Activated CD8-positive, alpha-beta memory T cell treated with anti-CD3 and anti-CD28 coated beads, Interleukin-2, amount 50 U/mL, for 4 hours (primary cell): ENCODE measurements around the gene ZNF132.
"Not testable (repeated sequence)": the region's sequence is repeated elsewhere in the genome, so short reads cannot be mapped to it uniquely, and the experiment has no call there.

Experiments used
- DNase-seq: peaks from one replicate; pipeline ENCODE4 v3.0.0-alpha.2; 2020

Gene ZNF132

DNA sequence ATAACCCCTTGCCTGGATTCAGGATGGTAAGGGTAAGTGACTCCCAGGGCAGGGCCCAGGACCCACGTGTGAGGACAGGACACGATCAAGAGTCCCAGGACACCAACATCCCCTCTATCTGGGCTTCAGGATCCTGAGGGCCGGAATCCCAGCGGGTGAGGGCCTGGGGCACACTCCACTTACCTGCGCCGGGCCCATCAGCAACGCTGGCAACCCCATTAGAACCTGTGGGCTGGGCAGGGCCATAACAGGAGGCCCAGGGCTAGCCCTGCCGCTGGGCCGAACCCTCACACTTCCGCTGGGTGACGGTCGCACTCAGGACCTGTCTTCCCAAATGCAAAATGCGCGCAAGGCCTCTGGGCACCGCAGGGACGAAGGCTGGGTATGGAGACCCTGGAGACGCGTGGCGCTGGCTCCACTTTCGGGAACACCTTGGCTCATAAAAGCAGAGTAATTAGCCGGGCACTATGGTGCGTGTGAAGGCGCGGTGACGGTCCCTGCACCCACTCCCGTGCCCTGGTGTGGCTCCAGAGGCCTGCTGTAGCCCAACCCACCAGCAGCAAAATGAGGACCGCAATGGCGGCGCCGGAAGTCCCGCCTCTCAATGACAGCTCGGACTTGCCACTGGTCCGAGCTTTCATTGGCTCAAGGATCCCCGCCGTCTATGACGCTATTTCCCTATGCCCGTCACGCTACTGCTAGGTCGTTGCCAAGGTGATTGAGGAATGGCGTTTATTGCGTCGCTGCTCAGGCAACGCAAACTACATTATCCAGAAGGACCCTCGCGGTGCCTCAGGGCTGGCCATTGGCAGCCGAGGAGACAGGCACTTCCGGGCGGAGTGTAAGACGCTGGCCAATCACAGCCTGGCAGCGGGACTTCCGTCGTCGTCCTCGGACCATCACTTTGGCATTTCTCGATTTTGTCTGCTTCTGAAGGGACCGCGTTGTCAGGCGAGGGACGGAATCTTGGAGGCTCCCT lies at the start of gene ZNF132:
Gene ZNF132, minus strand, starts transcription at position 578 of the 979 bp plus-strand sequence. Its CDS starts 332 bp downstream, at position 246.
- peak; percentile 93 for DNase-seq

DNA sequence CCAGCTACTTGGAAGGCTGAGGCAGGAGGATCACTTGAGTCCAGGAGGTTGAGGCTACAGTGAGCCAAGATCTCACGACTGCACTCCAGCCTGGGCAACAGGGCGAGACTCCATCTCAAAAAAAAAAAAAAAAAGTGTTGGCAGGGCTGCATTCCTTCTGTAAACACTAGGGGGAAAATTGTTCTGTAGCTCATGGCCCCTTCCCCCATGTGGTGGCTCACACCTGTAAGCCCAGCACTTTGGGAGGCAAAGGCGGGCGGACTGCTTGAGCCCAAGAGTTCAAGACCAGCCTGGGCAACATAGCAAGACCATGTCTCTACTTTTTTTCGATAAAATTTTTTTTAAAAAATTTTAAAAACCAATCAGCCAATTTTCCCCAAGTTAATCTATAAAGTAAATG lies 44.4 kb upstream of the ZNF132 start:
- not testable (repeated sequence) for DNase-seq

DNA sequence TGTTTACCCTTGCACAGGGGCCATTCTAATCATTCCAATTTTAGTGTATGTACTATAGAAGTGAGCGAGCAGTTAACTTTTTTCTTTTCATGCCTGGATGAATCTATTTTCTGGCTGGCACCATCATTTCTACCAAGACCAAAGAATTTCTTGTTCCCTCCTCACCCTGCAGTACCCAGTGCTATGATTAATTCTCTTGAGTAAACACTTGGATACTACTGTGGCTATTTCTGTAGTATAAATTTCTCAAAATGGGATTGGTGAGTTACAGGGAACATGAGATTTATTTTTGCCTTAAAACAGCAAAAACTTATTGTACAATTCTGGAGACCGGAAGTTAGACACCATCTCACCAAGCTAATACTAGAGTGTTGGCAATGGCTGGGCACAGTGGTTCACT lies 43.8 kb upstream of the ZNF132 start:
- DNase-seq = no peak

DNA sequence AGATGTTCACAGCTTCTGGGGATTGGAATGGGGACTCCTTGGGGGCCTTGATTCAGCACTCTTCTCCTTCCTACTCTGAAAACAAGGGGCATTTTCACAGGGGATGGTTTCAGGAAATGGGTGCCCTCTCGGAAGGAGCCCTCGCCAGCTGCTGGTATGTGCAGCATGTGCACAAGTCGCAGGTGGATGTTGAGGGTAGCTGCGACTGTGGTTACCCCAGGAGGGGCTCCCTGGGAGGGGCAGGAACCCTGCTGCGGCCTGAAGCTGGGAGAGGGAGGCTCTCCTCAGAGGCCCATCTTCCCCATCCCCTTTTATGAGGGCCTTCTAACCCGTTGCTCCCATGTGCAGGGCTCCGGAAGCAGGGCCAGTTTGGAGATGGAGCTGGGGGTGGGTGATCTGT lies 42.4 kb upstream of the ZNF132 start:
- DNase-seq = no peak

DNA sequence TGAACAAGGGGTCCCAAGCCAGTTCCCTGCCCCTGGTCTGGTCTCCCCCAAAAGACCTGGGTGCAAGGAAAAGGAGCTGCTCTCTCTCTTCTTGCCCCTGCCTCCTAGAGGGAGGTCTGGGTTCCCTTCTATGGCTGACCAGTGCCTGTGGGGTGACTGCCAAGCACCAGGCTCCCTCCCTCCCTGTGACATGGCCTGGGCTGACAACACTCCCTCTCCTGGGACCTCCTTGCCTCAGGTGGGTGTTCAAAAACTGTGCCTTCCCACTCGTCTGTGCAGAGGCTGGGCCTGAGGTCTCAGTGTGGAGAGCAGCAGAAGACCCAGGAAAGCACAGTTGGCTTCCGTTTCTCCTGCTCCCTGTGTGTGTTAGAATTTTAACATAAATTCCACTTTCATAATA lies 40.9 kb upstream of the ZNF132 start:
- DNase-seq = no peak

DNA sequence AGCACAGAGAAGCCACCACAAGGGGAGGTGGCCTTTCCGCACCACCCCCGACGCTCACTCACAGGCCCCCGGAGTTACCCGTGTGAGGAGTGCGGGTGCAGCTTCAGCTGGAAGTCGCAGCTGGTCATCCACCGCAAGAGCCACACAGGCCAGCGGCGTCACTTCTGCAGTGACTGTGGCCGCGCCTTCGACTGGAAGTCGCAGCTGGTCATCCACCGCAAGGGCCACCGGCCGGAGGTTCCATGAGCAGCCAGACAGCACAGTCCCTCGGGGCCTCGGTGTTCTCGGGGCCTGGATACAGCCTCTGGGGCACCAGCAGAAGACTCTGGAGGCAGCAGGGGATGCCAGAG lies 40.5 kb upstream of the ZNF132 start:
- no peak for DNase-seq

DNA sequence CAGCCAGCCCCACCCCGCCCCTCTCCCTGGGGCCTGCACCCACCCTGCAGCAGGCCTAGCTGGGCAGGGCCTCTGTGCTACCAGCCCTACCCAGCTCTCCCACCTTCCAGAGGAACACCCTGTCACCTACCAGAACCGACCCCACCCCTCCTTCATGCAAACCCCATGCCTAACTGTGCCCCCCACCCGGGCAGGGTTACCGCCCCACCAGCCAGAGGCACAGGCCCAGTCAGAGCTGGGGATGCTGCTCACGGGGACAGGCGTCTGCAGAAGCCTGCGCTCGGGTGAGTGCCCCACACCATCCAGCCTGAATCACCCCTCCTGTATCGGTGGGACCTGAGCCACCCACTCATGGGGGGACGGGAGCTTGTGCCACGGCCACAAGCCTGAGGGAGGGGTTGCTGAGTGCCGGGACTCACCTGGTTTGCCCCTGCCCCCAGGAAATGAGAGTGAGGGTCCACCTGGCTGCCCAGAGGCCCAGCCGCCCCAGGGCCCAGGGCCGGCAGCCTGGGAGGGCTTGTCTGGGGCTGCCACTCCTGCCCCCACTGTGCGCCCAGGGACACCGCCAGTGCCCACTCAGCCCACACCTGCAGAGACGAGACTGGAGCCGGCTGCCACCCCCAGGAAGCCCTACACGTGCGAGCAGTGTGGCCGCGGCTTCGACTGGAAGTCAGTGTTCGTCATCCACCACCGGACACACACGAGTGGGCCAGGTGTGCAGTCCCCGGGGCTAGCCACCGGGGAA lies 40.0 kb upstream of the ZNF132 start:
- no peak for DNase-seq

DNA sequence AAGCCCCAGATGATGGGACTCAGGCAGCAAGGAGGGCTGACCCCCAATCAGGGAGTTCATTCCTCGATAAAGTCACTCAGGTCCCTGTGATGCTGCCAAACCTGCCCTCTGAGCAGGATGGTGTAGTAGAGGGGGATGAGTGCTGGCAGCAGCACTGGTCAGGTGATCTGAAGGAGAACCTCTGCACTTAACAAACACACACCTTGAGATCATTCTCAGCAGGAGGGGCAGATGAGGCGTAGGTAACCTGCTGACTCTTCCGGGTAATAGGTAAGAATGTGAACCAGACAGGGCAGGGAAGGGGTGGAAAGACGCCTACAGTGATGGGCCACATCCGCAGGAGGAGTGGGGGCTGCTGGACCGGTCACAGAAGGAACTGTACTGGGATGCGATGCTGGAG lies 39.4 kb upstream of the ZNF132 start:
- DNase-seq = no peak

DNA sequence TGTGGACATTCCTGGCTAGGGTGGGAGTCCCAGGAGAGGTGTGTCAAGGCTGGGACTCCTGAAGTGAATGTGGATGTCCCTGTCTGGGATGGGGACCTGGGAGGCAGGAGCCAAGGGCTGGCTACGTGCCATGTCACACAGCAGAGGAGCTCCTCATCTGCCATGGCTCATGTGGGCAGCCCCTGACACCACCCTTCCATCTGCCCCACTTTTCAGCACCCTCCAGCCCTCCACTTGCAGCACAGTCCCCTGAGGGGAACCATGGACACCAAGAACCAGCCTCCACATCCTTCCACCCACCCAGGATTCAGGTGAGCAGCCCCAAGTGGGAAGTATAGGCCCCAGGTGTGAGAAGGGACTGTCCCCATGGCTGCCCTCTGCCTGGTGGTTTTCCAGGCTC lies 37.9 kb upstream of the ZNF132 start:
- DNase-seq = no peak

DNA sequence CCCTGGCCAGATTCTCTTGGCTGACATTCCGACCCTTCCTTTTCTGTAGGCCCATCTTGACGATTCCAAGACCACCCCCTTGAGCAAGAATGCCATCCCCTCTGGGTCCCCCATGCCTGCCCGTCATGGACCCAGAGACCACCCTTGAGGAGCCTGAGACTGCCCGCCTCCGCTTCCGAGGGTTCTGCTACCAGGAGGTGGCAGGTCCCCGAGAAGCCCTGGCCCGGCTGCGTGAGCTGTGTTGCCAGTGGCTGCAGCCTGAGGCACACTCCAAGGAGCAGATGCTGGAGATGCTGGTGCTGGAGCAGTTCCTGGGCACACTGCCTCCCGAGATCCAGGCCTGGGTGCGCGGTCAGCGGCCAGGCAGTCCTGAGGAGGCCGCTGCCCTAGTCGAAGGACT lies 37.2 kb upstream of the ZNF132 start:
- no peak for DNase-seq

DNA sequence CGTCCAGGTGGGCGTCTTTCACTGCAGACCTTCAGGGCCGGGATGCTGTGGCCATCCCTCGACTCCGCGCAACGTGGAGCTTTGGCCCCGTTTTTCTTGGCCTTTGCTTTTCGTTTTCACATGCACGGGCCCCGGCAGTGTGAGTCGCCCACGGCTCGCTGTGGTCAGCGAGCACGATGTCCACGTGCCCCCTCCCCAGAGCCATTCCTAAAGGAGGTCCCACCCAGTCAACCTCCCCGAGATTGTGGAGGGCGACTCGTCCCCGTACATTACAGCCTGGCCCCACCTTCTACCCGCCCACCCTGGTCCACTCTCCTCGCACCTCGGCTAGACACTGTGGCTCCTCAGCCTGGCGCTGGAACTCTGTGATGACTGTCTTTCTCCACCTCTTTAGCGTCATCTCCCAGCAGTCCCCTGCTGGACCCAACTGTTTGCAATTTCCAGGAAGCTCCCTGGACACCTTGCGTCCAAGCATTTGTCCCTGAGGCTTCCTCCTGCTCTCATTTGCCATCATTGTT lies 36.6 kb upstream of the ZNF132 start:
- DNase-seq = no peak

DNA sequence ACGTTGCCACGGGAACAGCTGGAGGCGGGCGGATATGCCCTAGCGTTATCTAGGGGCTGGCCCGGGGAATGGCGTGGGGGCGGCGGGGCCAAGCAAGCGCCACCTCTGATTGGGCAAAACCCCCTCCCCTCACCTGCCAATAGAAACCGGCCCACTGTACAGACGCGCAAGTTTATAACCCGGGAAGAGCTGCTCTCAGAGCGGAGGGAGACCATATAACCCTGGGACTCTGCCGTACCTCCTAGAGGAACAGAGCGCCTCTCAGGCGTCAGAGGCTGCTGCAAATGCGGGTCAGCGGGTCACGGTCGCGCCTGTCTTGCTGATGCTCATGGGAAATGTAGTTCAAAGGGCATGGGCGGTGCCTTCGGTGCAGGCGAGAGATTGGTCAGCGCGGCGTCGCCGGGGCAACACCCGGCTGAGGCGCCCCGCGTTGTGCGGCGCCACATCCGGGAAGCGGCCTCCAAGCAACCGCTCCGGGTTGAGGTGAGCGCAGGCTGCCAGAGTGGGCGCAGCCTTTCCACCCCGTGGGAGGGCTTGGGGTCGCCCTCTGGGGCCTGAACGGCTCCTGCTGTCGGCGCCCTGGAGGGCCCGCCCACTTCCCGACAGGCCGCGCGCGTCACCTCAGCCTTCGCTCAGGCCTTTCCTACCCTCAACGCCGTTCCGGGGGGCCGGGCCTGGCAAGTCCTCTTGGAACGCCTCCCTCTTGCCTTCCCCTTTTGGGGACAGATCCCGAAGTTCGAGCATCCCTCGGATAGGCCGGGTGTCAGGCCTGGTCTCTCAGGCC lies 36.0 kb upstream of the ZNF132 start, which contains the start of gene ZNF446:
Gene ZNF446, plus strand, starts transcription at position 639 of the 784 bp plus-strand sequence. CDS start 867 bp downstream, outside the sequence.
- DNase-seq = peak; percentile 95

DNA sequence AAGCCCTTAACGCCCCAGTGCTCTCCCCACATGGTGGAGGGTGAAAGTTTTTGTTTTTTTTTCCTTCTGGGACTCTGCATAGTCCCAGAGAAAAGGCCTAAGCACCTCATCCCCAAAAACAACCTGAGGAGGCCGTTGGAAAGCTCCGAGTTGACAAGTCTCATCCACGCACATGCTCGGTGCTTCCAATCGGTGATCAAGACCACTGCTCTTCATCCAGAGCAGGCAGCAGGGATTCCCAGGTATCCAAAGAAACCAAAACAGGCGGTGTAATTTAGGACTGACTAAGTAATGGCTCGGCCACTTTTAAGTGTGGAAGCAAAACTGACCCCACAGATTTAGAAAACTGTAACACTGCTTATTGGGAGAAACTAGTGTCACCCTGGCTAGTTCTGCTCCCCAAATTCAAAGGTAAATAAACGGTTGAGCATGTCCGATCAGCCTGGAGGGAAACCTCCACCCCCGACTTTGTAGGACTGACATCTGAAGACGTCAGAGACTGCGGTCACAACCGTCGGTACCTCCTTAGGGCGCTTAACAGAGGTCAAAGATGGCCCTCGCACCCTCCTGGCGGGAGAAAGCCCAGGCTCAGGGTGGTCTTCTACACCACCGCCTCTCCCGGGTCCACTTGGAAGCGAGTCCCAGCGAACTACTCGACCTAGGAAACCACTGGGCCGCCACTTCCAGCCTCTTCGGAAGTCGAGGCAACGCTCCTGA lies 35.2 kb upstream of the ZNF132 start:
- no peak for DNase-seq

DNA sequence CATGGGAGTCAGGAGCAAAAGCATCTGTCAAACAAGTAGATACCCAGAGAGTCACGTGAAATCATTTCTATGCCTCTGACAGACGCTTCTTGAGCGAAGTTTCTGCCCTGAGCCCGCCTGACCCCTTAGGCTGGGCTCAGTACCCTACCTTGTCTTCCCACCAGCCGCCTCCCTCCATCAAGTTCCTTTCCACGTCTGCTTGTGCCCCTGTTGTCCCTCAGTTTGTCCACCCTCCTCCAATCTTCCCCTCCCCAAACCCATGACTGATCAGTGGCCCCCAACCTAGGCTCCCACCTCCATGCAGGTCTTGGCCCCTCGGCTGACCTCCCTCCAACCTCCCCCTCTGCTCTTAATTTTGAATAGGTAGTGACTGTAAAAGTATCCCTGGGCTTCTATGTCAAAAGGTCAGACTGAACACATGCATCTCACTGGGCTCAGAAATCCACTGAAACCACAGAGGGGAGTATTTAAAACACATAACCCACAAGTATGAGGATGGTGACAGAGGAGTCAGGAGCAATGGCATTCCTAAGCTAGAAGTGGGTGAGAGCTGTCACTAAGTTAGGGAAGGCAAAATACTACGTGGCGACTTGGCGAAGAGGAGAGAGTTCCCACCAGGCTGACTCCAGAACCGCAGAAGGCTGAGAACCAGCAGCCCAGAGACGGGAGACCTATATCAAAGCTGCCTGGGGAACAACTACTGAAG lies 34.5 kb upstream of the ZNF132 start:
- DNase-seq = no peak

DNA sequence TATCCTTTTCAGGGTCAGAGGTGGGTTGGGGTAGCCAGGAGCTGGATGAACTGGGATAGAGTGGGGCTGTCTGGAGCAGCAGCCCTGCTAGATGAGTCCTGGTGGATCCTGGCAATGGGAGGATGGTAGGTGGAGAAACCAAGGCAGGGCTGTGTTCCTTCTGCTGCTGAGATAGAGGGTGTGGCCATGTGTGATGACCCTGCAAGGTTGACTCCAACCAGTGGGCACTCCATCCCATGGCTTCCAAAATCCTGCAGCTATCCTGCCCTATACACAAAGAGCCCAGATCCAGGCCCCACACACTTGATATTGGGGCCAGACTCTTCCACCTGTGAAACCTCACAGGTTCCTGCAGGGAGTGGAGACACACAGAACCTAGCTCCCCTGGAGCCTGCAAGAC lies 33.8 kb upstream of the ZNF132 start:
- DNase-seq = no peak

DNA sequence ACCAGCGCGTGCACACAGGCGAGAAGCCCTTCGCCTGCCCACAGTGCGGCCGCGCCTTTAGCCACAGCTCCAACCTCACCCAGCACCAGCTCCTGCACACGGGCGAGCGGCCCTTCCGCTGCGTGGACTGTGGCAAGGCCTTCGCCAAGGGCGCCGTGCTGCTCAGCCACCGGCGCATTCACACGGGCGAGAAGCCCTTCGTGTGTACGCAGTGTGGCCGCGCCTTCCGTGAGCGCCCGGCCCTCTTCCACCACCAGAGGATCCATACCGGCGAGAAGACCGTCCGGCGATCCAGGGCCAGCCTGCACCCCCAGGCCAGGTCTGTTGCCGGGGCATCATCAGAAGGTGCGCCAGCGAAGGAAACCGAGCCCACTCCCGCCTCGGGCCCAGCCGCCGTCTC lies 31.8 kb upstream of the ZNF132 start:
- no peak for DNase-seq

DNA sequence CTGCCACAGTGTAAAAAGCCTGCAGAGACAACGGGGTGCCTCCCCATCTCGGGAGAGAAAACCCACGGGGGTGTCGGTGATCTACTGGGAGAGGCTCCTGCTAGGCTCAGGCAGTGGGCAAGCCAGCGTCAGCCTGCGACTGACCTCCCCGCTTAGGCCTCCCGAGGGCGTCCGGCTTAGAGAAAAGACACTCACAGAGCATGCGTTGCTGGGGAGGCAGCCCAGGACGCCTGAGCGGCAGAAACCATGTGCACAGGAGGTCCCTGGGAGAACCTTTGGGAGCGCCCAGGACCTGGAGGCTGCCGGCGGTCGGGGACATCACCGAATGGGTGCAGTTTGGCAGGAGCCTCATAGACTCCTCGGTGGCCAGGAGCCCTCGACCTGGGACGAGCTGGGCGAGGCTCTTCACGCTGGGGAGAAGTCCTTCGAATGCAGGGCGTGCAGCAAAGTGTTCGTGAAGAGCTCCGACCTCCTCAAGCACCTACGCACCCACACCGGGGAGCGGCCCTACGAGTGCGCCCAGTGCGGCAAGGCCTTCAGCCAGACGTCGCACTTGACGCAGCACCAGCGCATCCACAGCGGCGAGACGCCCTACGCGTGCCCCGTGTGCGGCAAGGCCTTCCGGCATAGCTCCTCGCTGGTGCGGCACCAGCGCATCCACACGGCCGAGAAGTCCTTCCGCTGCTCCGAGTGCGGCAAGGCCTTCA lies 31.0 kb upstream of the ZNF132 start:
- DNase-seq = not testable (repeated sequence)

DNA sequence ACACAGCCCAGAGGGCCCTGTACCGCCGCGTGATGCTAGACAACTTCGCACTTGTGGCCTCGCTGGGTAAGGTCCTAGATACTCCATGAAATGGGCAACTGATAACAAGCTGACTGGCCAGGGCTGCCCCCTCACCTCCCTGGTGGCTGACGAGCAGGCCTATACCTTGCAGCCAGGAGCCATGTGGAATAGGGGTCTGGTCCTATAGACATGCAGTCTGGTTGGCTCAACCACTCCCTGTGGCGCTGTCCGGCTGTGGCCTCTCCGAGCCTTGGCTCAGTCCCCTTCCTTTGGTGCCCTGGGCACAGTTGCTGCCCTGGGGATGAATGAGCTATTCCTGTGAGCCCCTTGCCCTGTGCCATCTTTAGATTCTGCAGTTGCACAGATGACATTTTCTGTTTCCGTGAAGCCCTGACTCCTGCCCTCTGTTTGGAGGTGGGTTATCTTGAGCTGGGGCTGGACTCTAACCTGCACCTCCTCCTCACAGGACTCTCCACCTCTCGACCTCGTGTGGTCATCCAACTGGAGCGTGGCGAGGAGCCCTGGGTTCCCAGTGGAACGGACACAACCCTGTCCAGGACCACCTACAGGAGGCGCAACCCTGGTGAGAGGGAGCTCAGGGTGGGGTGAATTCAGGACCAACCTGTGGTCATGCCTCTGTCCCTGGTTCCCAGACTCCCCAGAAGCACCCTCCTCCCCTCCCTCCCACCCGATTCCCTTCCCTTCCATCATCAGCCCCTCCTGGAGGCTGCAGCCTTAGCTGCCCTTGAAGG lies 29.5 kb upstream of the ZNF132 start:
- DNase-seq = no peak

DNA sequence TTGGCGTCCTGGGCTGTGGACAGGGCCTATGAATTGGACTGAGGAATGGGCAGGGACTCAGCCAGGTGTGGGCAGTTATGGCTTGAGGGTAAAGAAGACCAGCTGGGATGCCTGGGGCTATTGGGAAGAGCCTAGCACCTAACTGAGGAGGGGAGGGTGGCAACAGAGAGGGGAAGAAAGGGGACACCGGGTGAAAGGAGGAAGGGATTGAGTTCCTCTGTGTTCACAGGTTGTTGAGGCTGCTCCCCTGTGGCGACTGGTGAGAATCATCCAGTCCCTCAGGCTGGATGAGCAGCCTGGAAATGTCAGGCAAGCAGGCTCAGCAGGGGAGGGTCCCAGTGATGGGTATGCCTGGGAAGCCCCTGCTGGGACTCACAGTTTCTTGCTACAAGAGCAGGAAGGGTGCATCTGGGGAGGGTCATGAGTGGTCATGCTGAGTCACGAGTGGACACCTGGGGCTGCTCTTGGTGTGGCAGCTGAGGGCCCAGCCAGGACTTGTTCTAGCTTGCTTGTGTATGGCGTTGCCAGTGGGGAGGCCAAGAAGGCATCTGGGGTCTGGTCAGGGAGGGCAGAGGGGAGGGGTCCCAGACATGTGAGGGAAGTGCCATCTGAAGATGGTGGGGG lies 28.4 kb upstream of the ZNF132 start:
- no peak for DNase-seq
